Activated T-helper 1 cell treated with anti-CD3 and anti-CD28 coated beads, Interleukin-2, amount 50 U/mL, for 16 hours (primary cell): Measurements from ENCODE around the gene SMARCC1.

ENCODE experiments used
- DNase-seq, 2 donors: peaks; one replicate each; pipeline ENCODE4 v3.0.0-alpha.2; 2020; ENCODE audit warnings: low read depth in 1 of 2, low spot score in 1 of 2

SMARCC1 gene

GRCh38 chr3:47636921-47637320 is 144.8 kb downstream of the SMARCC1 start:
- DNase-seq, result no peak

GRCh38 chr3:47636225-47636624 is 145.5 kb downstream of the SMARCC1 start:
- no peak for DNase-seq

DNA sequence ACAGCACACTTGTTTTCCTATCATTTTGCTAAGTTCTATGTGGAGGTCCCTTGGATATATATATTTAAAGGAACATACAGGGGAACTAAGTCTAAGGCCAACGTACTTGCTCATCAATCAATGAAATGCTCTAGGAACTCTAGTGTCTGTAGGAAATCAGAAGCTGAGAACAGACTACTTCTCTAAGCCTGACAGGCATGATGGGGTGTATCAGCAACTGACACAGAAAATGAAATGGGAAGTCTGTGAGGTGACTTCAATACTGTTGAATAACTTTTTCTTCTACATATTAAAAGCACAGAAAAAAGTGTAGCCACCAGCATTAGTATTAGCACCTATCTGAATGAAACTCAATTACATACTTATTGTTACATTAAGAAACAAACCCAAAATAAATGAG is 146.2 kb downstream of the SMARCC1 start:
- DNase-seq, result no peak

- no peak for DNase-seq
Observed at GRCh38 chr3:47634996-47635395, 146.7 kb downstream of the SMARCC1 start.

GRCh38 chr3:47630810-47631209 is 150.9 kb downstream of the SMARCC1 start:
- DNase-seq, result no peak

- DNase-seq, result no peak
Observed at GRCh38 chr3:47629770-47630169, 151.9 kb downstream of the SMARCC1 start.

GRCh38 chr3:47628426-47628825 is 153.3 kb downstream of the SMARCC1 start:
- DNase-seq, result no peak

- no peak for DNase-seq
Observed at GRCh38 chr3:47622671-47623461, 158.8 kb downstream of the SMARCC1 start.

DNA sequence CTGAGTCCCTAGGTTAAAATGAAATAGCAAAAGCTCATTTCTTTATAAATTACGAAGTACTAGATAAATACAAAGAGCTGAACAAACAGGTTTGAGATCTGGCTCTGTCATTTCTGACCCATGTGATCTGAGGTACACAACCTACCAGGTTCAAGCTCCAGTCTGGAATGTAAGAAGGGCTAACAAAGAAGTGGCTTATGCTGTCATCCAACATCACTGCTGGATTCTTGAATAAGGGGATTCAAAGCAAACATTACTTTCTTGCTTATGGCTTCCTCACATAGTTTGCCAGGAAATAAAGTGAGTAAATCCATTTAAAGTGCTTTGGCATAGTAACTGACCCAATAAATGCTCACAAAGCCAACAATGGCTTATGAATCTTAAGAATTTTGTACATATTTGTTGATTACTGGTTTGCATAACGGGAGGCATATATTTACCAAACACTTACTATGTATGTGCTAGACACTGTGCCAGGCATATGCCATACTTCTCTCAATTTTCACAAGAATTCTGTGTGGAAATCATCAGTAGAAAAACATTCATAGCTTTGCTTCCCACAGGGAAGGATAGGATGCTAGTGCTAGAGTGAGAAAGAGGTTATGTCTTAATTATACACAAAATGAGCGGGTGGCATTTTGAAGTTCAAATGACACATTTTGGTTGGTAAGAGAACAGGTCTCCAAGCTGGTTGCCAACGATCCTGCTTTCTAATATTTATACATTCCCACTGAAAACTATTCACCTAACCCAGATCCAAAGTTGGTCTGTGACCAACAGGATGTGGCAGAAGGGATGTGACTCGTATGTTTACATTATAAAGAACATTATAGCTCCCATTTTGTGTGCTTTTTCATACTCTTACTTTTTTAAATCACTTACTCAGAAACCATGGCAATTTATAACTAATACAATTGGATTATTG is 164.3 kb downstream of the SMARCC1 start:
- DNase-seq, result no peak

DNA sequence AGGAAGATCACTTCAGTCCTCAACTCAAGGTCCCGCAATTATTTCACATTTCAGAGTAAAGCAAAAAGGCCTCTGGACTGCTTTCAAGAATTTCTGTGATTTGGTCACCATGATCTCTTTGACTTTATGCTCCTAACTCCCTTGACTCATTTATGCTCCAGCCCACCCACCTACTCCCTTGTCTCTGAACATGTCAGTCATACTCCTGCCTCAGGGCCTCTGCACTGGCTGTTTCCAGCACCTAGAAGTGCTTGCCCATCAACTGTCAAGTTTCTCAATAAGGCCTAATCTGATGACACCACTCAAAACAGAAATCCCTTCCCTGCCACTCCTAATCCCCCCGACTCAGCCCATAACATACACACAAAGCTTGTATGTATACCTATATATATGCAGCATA is 166.9 kb downstream of the SMARCC1 start:
- DNase-seq, result no peak

- DNase-seq, result no peak
Observed at GRCh38 chr3:47613722-47614121, 168.0 kb downstream of the SMARCC1 start.

GRCh38 chr3:47612879-47613278 is 168.8 kb downstream of the SMARCC1 start:
- no peak for DNase-seq

DNA sequence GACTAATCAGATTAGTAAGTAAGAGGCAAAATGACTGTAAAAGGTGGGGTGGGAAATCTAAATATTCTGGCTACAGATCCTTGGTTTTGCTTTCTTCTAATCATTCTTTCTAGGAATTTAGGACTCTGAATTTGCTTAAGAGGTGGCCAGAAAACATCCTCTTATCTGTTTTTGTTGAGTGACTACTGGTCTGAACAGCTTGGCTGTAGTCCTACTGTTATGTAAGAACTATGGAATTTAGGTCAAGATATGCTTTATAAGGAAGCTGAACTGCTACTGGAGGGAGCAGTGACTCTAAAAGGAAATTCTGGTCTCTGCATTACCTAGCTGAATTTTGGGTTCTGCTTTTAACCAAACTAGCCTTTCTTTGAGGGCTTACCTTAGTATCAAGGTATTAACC is 169.5 kb downstream of the SMARCC1 start:
- no peak for DNase-seq

DNA sequence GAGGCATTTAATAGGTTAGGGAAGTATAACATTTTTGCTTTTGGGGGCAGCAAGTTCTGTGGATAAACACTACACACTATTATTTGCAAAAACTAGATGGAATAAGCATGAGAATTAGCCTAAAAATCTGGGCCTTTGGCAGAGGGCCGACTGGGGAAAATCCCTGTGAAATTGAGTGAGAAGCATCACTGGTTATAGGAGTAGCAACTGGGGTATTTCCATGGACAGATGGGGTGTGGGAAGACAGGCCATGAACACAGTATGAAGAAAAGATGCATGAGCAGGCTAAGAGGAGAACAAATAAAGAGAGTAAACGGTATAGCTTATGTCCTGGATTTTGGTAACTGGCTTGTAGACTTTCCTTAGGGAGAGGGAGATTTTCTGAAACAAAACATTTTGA is 170.1 kb downstream of the SMARCC1 start:
- no peak for DNase-seq

- no peak for DNase-seq
Observed at GRCh38 chr3:47610583-47610982, 171.1 kb downstream of the SMARCC1 start.

DNA sequence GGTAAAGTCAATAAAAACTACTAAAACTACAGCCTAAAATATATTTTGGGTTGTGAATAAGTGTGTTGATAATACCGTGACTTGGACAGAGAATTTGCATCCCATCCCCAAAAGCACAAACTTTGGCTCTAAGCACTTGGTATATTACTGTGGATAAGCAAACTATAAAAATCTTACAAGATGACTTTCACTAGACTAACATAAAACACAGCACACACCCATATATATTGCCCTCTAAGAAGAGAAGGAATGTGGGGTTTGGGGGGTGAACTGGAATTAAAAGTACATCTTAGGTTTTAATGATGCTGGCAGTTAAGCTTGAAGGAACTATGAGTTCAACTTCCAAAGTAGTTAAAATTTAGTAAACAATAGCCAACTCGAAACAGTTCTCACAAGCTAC is 174.4 kb downstream of the SMARCC1 start:
- DNase-seq, result no peak

DNA sequence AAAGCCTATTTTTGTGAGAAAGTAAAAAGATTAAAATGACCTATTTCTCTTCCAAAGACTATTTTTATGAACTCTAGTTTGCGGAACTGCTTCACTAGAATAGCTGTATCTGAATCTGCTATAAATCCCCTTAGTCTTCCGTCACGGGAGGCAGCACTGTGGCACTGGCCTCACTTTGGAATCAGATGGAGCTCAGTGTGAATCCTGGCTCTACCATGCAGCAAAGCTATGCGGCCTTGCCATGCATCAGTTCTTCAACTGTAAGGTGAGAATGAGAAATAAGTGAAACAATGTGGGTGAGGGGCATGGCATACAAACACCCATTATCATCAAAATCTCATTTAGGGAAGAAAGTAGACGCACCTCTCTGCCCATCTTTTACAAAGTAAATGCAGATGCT is 175.5 kb downstream of the SMARCC1 start:
- no peak for DNase-seq

- no peak for DNase-seq
Observed at GRCh38 chr3:47605652-47606051, 176.0 kb downstream of the SMARCC1 start.

DNA sequence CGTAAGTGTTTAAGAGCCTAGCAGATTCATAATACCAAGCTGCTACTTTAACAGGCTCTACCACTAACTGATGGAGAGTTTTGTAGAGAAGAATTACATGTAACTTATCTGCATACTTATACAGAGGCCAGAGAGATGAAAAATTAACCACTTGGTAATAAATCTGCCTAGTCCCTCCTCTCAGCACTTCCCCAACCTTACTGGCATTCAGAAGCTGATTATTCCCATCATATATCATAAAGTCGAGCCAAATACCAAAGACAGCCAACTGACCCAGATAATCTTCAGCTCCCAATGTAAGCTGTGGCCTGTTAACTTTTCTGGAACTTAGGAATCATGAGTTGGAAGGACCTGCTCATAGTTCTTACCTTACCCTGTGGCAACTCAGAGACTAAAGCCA is 177.5 kb downstream of the SMARCC1 start:
- no peak for DNase-seq

DNA sequence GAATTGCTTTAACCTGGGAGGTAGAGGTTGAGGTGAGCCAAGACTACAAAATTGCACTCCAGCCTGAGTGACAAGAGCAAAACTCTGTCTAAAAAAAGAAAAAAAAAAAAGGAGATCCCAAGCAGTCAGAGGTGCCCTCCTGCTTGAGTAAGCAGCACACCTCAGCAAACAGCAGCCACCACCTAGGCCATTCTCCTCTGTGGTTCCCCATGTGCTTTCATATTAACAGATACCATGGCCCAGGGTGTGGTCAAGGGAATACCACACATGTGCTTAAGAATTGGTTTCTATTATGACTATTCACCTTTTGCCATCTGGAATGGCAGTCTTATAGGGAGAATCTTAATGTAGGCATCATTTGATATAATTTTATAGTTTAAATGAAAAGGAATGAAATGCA is 178.4 kb downstream of the SMARCC1 start:
- DNase-seq, result no peak

GRCh38 chr3:47601281-47601680 is 180.4 kb downstream of the SMARCC1 start:
- DNase-seq, result no peak

DNA sequence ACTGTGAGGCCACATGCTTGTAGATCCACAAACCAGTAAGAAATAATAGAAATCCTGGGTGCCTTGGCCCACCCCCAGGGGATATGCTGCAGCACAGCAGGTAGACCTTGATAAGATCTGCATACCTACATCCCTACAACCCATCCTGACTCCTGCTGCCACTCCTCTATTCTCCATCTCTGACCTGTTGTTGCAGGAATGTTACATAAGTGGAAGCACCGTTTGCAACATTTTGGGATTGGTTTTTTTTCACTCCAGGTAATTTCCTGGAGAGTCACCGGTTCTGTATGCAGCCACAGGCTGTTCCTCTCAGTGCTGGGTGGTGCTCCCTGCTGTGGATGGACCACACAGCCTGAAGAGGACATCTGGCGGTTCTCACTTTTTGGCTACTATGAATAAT is 186.9 kb downstream of the SMARCC1 start:
- DNase-seq, result no peak
